ENCODE measurements around the gene MAD2L2. TPM values are rescaled to one million over a fixed set of nuclear protein-coding genes. Genes with fewer than 3 reads are reported as not detected.
A peak's percentile ranks its signal among the peaks of the same experiment; 100 is the strongest.

The MAD2L2 gene
- polyA plus RNA-seq, 2 of the 4 experiments (the other 2 are of a cell fraction): 31.2 to 32.5 TPM

DNA sequence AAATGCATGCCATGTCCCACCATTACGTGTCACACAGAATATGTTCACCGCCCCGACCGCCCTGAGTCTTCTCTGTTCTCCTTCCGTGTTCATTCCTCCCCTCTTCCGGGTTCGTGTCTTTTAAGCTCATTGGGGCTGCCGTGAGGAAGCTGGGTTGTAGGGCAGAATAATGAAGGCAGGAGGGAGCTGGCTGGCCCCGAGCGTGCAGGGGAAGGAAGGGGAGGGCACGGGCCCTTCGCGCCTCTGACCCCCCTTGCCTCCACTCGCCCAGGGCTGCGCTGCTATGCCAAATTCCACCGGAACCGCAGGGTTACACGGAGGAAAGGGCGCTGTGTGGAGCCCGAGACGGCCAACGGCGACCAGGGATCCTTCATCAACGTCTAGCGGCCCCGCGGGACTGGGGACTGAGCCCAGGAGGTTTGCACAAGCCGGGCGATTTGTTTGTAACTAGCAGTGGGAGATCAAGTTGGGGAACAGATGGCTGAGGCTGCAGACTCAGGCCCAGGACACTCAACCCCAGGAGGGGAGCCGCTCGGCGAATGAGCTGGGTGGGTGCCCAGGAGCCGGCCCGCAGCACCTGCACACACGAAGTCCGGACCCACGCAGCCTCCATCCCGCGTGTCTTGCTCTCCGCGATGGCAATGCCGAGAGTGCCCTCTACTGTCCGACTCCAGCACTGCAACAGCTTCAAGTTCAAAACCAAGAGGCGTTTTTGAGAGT lies 38.5 kb upstream of the MAD2L2 start (continued):
- no peak for TF ChIP-seq NPAS2 (CRISPR knock-in tag; IDR thresholded peaks at IDR 0.05; ENCODE audit: borderline replicate concordance)
- TF ChIP-seq EP300 (IDR thresholded peaks at IDR 0.05): no peak
- TF ChIP-seq SREBF2 (IDR thresholded peaks at IDR 0.05): no peak
- TF ChIP-seq, protein P1, sequence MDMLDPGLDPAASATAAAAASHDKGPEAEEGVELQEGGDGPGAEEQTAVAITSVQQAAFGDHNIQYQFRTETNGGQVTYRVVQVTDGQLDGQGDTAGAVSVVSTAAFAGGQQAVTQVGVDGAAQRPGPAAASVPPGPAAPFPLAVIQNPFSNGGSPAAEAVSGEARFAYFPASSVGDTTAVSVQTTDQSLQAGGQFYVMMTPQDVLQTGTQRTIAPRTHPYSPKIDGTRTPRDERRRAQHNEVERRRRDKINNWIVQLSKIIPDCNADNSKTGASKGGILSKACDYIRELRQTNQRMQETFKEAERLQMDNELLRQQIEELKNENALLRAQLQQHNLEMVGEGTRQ (IDR thresholded peaks at IDR 0.05): no peak
- TF ChIP-seq HOXB13 (CRISPR knock-in tag; IDR thresholded peaks at IDR 0.05; ENCODE audit: low read depth): no peak
- TF ChIP-seq, protein P2, sequence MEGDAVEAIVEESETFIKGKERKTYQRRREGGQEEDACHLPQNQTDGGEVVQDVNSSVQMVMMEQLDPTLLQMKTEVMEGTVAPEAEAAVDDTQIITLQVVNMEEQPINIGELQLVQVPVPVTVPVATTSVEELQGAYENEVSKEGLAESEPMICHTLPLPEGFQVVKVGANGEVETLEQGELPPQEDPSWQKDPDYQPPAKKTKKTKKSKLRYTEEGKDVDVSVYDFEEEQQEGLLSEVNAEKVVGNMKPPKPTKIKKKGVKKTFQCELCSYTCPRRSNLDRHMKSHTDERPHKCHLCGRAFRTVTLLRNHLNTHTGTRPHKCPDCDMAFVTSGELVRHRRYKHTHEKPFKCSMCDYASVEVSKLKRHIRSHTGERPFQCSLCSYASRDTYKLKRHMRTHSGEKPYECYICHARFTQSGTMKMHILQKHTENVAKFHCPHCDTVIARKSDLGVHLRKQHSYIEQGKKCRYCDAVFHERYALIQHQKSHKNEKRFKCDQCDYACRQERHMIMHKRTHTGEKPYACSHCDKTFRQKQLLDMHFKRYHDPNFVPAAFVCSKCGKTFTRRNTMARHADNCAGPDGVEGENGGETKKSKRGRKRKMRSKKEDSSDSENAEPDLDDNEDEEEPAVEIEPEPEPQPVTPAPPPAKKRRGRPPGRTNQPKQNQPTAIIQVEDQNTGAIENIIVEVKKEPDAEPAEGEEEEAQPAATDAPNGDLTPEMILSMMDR (IDR thresholded peaks at IDR 0.05): peak; percentile 77
- no peak for TF ChIP-seq NR3C1 (IDR thresholded peaks at IDR 0.05)
- no peak for TF ChIP-seq FOSB (CRISPR knock-in tag; IDR thresholded peaks at IDR 0.05)
- no peak for TF ChIP-seq ZFP36 (IDR thresholded peaks at IDR 0.05; ENCODE audit: borderline replicate concordance, partially characterized antibody)
- TF ChIP-seq EHF (CRISPR knock-in tag; IDR thresholded peaks at IDR 0.05): no peak
- no peak for TF ChIP-seq RNF2 (IDR thresholded peaks at IDR 0.05; ENCODE audit: borderline replicate concordance, low read depth)
- no peak for TF ChIP-seq HMGXB4 (CRISPR knock-in tag; IDR thresholded peaks at IDR 0.05; ENCODE audit: borderline replicate concordance)
- TF ChIP-seq BHLHE40 (IDR thresholded peaks at IDR 0.05; ENCODE audit: low read depth, low read length): no peak
- TF ChIP-seq ATOH8 (CRISPR knock-in tag; IDR thresholded peaks at IDR 0.05; ENCODE audit: low read depth): no peak
- TF ChIP-seq, protein P3, sequence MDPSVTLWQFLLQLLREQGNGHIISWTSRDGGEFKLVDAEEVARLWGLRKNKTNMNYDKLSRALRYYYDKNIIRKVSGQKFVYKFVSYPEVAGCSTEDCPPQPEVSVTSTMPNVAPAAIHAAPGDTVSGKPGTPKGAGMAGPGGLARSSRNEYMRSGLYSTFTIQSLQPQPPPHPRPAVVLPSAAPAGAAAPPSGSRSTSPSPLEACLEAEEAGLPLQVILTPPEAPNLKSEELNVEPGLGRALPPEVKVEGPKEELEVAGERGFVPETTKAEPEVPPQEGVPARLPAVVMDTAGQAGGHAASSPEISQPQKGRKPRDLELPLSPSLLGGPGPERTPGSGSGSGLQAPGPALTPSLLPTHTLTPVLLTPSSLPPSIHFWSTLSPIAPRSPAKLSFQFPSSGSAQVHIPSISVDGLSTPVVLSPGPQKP (IDR thresholded peaks at IDR 0.05; ENCODE audit: low read depth, low read length): no peak
- TF ChIP-seq POLR2AphosphoS2 (conservative IDR thresholded peaks at IDR 0.05; ENCODE audit: low read length): no peak
- peak; percentile 75 for TF ChIP-seq SMC3 (IDR thresholded peaks at IDR 0.05)
- TF ChIP-seq TP53 (CRISPR knock-in tag; IDR thresholded peaks at IDR 0.05): no peak
- no peak for TF ChIP-seq MYC (IDR thresholded peaks at IDR 0.05; ENCODE audit: borderline replicate concordance, low read length)
- TF ChIP-seq RCOR1 (IDR thresholded peaks at IDR 0.05; ENCODE audit: low read depth, low read length): no peak
- TF ChIP-seq RARB (CRISPR knock-in tag; IDR thresholded peaks at IDR 0.05): no peak
- TF ChIP-seq RFX5 (IDR thresholded peaks at IDR 0.05): no peak
- peak; percentile 84 to 86 for TF ChIP-seq RAD21 (conservative IDR thresholded peaks at IDR 0.05 in 1 of 2, IDR thresholded peaks at IDR 0.05 in 1 of 2)
- no peak for TF ChIP-seq KDM1A (IDR thresholded peaks at IDR 0.05; ENCODE audit: low read depth)
- TF ChIP-seq JUN (IDR thresholded peaks at IDR 0.05): no peak
